ENCODE results near the gene SERPINB3.
"Not testable (repeated sequence)": the region's sequence is repeated elsewhere in the genome, so short reads cannot be mapped to it uniquely, and the experiment has no call there.

SERPINB3 gene

GRCh38 chr18:63661750-63662149, at the start of gene SERPINB3:
Gene SERPINB3 (minus strand): TSS chr18:63661893. CDS start chr18:63661216, 677 bp downstream.
- DNase-seq (ENCODE audit: low spot score) = not testable (repeated sequence)

DNA sequence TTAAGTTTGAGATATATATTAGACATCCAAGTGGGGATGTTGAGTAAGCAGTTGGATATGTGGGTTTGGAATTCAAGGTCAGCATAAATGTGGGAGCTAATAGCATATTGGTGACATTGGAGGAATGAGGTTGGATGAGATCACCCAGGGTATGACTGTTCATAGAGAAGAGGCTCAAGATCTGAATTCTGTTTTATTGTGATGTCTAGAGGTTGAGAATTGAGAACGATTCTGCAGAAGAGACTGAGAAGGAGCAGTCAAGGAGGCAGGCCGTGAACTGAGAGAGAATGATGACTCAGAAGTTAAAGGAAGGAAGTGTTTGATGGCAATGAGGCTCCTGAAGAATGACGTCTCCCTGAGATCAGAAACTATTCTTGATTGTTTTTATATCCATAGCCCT, 47.0 kb upstream of the SERPINB3 start:
- DNase-seq (ENCODE audit: low spot score) = no peak

DNA sequence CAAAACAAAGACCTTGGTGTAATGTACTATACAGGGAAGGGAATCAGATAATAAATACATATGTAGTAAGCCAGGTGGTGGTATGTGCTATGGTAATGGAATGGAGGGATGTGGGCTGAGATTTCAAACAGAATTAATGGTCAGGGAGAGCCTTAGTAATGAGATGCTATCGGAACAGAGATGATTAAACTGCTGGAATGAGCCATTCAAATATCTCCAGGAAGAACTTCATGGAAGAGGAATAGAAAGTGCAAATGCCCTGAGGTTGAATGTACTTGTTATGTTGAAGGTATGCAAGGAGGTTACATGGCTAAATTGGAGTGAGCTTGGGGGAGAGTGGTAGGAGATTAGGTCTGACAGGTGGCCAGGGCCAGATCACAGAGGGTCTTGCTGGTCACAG, 46.1 kb upstream of the SERPINB3 start:
- no peak for DNase-seq (ENCODE audit: low spot score)

GRCh38 chr18:63705401-63705800, 43.7 kb upstream of the SERPINB3 start:
- no peak for DNase-seq (ENCODE audit: low spot score)

GRCh38 chr18:63702660-63703059, 41.0 kb upstream of the SERPINB3 start, which contains the start of gene SERPINB11:
Gene SERPINB11 (plus strand): TSS chr18:63702960. CDS start chr18:63710194, 7,234 bp downstream.
- no peak for DNase-seq (ENCODE audit: low spot score)

GRCh38 chr18:63701952-63702351, 40.3 kb upstream of the SERPINB3 start:
- no peak for DNase-seq (ENCODE audit: low spot score)

DNA sequence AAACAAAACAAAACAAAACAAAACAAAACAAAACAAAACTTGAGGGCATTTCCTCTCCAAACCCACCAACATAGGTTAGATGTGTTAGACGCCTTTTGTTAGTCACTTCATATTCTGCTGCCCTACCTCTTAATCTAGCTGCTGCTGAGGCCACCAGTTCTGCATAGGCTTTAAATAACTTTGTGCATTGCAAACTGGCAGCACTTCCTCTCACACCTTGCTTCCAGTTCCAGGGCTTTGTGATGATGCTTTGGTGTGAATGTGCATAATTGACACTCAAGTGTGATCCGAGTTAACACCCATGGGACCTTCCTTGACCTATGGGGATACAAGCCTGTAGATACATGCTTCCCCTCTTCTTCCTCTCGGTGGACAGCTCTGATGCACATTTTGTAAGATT, 38.8 kb upstream of the SERPINB3 start:
- no peak for DNase-seq (ENCODE audit: low spot score)

DNA sequence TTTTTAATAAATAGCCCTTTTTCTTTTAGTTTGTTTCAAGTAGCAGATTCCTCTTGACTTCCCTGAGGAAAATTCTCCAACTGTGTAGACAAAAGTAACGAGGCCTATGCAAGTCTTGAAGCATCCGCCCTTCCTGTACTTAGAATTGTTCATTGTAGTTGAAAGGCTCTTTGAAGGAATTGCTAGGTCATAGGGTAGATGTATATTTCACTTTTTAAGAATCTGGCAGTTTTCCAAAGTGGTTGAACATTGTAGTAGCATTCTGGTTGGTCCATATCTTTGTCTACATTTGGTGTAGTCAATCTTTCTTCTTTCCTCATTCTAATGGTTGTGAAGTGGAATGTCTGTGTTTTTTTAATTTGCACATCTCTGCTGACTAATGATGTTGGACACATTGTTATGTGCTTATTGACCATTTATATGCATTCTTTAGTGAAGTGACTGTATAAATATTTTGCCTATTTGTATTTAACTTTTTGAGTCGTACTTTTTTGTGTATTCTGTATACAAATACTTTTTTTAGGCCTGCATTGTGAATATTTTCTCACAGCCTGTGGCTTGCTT, 35.5 kb upstream of the SERPINB3 start:
- no peak for DNase-seq (ENCODE audit: low spot score)

- DNase-seq (ENCODE audit: low spot score) = no peak
Observed at GRCh38 chr18:63689064-63689463, 27.4 kb upstream of the SERPINB3 start.

DNA sequence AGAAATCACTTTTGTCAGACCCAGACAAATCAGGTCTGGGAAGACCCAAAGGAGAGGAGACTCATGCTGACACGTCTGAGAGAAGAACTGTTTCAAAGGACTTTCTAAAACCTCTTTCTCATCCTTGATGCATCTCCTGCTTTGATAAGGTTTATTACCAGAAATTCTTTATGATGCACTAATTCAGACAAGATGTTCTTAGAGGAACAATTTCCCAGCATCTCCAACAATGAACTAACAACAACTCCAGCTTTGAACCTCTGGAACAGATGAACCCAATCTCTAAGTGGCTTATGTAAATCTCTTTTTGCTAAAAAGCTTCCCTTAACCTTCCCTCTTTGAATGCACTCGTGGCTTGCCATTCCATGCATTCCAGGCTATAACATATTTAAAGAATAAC, 25.2 kb upstream of the SERPINB3 start:
- DNase-seq (ENCODE audit: low spot score) = no peak

DNA sequence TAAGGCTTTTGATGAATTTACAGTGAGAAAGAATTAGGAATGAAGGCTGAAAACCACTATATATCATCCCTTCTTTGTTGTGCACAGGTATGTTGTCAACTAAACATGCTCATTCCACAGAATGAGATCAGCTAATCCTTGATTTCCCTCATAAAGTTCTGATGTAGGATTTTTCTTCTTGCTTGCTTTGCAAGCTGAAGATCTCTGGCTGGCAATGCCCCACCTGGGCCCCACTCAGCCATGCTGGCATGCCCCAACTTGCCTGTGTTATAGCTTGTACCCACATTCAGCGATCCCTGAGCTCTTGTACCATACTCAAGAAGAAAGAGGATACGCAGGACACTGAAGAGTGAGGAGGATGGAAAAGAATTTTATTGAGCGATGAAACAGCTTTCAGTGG, 23.0 kb upstream of the SERPINB3 start:
- DNase-seq (ENCODE audit: low spot score) = no peak

DNA sequence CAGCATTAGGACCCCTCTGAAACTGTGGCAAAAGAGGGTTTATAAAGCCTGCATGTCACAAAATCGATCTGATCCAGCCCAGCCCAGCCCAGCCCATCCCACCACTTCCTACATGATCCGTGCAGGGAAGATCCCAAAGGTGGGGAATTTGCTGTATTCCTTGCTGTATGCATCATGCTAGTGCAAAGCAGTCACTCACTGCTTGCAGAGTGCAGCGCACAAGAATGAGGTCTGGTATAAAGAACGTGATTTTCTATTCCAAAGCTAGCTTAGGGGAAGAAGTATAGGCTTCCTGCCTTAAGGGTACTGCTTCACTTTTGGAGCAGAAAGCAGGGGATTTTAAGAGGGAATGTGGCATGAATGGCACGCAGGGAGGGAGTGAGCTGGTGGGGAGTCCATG, 22.2 kb upstream of the SERPINB3 start:
- no peak for DNase-seq (ENCODE audit: low spot score)

GRCh38 chr18:63683152-63683551, 21.5 kb upstream of the SERPINB3 start:
- DNase-seq (ENCODE audit: low spot score) = no peak

- no peak for DNase-seq (ENCODE audit: low spot score)
Observed at GRCh38 chr18:63681449-63682340, 20.0 kb upstream of the SERPINB3 start.

- no peak for DNase-seq (ENCODE audit: low spot score)
Observed at GRCh38 chr18:63679820-63680606, 18.3 kb upstream of the SERPINB3 start.

DNA sequence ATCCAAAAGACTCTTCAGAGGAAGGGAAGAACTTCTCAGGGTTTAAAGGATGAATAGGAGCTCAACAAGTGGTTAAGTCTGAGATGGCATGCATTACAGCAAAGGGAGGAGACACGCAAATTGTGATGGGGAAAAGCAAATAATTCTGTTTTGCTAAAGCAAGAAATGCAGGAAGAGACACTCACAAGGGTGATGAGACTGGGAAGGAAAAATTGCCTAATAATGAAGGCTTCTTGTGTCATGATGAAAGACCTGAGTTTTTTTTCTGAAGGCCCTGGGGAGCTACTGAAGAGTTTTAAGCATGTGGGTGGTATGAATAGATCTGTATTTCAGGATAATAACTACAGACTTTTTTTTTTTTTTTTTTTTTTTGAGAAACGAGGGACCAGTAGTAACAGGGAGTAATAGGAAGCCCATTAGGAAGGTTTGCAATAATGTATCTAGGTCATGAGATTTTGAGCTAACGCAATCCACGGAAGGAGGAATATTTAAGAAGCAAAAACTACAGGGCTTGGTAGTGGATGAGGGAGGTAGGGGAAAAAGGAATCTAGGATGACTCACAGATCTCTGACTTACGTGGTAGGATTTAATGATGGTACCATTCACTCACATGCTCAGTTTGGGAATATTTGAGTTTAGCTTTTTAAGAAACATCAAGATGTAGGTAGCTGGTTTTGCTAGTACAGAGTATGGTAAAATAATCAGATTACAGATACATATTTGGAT, 16.0 kb upstream of the SERPINB3 start:
- no peak for DNase-seq (ENCODE audit: low spot score)

- DNase-seq (ENCODE audit: low spot score) = no peak
Observed at GRCh38 chr18:63676526-63677323, 15.0 kb upstream of the SERPINB3 start.

DNA sequence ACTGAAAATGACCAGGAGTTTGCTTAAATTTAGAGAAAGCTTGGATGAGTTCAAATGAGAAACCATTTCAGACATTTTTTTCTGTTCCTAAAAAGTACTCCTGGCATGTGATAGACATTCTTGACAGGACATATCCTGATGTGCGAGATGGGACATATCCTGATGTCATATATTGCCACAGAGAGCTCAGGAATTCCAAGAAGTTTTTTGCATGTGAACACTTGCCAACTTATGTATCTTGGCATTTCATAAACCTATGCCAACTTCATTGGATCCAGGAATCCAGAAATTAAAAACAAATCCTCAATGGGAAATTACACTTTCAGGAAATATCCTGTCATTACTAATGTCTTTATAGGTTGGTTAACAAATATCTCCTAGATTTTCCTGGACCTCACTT, 2.9 kb upstream of the SERPINB3 start:
- no peak for DNase-seq (ENCODE audit: low spot score)

DNA sequence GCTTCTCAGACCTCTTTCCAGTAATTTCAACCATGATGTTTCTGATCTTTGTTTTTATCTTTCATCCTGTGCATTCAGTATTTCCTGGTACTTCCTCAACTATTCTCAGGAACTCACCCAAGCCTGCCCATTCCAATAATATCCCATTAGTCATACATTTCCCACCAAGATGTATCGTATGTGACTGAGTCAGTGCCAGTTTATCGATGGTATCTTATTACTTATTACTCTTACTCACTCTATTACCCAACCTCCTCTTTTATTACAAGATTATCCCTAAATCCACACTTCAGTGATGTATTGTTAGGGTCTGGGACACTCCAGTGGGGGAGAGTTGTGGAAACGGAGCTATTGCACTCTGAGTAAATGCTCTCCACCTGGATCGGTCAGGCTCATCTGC, 2.8 kb downstream of the SERPINB3 start:
- DNase-seq (ENCODE audit: low spot score) = not testable (repeated sequence)

- not testable (repeated sequence) for DNase-seq (ENCODE audit: low spot score)
Observed at GRCh38 chr18:63650271-63650670, 11.4 kb downstream of the SERPINB3 start.

- no peak for DNase-seq (ENCODE audit: low spot score)
Observed at GRCh38 chr18:63648241-63648640, 13.5 kb downstream of the SERPINB3 start.
